Stimulated activated CD8-positive, alpha-beta memory T cell treated with anti-CD3 and anti-CD28 coated beads, Interleukin-15, amount 100 ng/mL, for 24 hours (primary cell): ENCODE results near the gene CRNKL1.

Experiments used
- DNase-seq: peaks from one replicate; pipeline ENCODE4 v3.0.0-alpha.2; 2020; ENCODE audit warnings: low read depth

Gene CRNKL1

DNA sequence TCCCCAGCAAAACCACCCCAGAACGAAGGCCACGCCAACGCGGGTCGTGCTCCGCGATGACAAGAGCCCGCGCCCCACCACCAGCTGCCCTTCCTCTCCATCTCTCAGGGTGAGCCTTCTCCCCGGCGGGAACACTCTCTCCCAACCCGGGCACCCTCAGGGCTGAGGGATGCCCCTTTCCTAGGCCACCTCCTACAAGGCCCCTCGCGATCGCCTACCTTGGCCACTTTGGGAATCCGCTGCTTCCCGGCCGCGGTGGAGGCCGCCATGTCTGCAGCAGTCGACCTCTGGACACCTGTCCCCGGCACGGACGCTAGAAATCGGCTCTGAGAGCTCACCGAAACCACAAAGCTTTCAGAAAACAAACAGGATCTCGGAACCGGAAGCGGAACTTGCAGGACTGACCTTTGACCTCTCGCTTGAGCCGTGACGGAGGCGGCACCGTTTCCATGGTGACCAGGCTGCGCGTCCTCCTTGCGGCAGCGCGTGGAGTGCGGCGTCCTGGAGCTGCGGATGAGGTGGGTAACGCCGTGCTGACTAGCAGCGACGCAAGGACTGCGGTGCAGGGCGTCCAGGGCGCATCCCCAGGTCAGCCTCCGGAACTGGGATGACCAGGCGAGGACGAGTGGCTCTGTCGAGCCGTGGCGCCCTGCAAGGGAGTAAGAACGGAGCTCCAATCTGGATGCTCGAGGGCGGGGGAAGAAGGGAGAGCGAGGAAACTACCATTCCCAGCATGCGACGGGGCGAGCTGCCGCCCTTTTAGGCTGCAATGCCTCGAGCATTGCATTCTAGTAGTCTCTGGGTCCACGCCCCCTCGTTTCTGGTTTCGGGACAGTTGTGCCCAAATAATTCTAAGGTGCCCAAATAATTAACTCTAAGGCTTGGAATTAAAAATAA, at the start of gene CRNKL1, which contains the start of gene CFAP61:
Gene CRNKL1 (minus strand): TSS at position 393 of the 897 bp plus-strand sequence. CDS start 124 bp downstream, at position 269.
Gene CFAP61 (plus strand): TSS at position 459 of the 897 bp plus-strand sequence. CDS start 4,122 bp downstream, outside the sequence.
- DNase-seq, result peak; percentile 92

DNA sequence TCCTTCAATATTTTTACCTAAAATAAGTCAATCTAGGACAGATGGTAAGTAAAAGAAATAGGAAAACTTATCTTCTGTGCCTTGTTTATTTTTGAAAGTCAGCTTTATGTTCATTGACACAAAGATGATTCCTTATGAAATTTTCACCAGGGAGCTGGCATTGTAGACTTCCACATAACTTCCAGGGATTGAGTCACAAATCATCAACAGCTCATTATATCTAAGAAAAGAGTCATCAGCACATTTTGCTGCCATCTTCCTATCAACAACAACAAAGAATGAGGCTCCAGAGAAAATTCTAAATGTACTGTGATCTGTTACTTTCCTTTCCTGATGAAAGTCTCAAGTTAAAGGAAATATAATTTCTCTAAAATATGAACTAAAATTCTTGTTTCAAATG, 48.6 kb upstream of the CRNKL1 start:
- DNase-seq, result no peak

DNA sequence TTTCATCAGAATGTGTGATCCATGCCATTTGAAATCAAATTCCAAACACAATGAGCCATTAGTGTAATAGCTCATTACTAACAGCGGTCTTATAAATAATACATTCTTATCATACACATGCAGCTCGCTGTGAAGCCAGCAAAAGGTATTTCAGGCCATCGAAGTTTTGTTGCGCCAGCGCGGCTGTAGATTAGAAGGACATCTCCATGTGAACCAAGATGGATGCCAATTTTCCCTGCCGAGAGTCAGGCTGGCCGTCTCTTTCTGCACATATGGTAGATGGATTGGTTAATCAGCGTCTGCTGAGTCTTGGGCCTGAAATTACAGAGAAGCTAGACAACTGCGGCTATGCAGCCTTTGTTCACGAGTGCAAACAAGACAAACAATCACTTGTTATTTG, 44.2 kb upstream of the CRNKL1 start:
- DNase-seq, result no peak

DNA sequence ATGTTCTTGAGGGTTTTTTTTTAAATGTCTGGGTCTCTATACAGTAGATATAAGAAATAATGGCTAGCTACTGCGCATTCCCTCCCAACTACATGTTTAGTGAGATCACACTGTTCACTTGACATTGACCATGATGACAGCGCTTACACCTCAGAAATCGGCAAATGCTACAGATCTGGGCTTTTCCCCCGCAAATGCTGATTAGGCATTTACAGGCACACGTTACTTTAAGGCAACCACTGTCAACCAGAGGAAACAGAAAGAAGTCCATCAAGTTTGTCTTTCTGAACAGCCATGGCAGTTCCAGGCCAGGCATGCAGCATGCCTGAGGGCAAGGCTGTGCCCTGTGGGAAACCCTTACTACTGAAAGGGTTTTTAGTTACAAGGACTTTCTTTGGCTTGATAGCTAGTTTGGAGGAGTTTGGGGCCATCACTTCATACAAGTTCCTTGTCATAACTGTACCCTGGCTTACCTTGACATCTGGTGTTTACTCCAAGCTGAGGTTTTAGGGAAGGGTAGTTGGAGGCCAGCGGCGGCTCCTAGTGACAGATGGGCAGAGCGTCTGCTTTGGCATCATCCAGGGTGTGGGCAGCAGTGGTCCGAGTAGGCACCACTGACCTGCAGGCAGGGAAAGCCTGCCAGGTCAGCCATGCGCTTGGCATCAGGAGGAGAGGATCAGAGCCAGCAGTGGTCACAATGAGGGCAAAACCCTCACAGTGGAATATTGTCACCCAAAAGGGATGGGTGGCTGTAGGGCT, 43.0 kb upstream of the CRNKL1 start:
- no peak for DNase-seq

DNA sequence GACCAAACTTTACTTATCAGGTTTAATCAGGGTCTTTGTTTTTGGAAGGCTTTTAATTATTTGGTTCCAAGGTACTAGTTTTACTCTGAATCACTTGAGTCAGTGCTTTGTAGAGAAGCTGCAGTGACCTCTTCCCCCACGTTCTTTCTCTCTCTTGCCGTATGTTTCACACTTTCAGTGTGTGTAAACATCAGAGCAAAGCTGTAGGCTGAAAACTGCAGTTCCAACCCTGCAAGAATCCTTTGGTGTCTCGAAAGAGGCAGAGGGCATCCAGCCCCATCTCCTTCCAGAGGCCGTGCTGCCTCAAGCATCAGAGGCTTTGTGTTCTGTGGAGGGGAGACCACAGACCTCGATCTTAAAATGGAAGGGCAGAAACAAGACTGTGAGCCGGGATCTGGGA, 42.1 kb upstream of the CRNKL1 start:
- no peak for DNase-seq

DNA sequence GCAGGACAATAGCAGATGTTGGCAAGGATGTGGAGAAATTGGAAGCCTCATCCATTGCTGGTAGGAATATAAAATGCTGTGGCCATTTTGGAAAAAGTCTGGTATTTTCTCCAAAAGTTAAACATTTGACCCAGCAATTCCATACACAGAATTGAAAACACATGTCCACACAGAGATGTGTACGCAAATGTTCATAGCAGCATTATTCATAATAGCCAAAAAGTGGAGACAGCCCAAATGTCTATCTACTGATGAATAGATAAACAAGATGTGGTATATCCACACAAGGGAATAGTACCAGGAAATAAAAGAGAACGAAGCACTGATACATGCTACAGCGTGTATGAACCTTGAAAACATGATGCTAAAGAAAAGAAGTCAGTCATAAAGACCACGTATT, 40.6 kb upstream of the CRNKL1 start:
- DNase-seq, result no peak

DNA sequence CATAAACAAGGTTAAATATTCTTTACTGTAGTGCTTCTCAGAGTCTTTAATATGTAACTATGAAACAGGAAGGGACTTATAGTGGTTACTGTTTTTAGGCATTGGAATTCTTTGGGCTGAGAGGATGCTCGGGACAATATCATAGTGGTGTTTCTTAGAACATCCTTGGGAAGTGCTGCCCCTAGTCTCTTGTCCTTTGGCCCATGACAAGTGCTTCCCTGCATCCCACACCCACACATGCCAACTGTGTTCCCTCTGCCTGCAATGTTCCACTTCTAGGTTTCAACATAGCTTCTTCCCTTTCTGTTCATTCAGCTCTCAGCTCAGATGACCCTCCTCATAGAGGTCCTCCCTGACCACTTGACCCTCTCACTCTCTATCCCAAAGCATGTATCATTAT, 37.7 kb upstream of the CRNKL1 start:
- DNase-seq, result no peak

DNA sequence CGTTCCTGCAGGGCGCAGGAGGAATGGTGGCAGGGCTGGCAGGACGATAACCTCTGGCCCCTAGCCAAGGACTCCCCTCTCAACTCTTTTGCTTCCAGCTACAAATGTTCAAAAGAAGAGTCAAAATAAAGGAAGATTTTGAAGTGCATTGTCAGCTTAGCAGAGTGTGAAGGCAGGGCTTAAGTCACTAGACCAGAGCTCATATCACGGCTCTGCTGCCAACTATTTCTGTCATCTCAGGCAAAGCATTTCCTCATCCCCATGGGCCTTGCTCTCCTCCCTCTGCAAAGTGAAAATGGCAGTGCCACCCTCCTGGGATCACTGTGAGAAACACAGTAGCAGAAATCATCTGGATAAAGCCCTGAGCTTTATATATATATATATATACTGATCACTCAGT, 36.8 kb upstream of the CRNKL1 start:
- no peak for DNase-seq

DNA sequence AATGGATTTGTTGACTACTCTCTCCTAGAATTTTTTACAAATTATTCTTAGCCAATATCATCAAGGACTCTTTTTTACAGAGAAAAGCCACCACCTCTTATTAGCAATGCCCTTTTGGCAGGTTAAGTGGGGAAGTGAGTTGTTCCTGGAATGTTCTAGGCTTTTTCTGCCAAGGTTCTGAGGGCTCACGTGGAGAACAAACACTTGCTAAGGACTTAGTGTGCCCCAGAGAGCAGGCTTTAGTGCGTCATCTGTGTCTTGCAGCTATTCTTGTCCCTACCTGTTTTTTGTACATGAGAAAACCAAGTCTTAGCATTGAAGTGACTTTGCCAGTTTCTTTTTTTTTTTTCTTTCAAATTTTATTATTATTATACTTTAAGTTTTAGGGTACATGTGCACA, 33.5 kb upstream of the CRNKL1 start:
- DNase-seq, result no peak

DNA sequence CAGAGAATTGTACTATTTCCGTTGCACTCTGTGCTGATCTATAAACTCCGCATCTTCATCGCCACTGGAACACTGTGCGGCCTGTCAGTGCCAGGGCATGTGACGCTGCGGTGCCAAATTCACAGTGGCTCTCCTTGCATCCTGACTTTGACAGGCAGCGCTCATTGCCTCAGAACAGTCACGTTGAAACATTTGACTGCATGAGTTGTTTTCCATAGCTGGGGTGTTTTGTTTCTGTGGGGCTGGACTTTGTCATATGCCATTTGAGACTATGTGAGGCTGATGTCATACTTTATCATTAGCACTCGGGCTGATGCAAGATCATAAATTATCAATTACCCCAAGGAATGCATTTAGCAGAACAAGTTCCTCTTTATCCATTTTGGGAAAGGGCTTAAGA, 32.8 kb upstream of the CRNKL1 start:
- no peak for DNase-seq

DNA sequence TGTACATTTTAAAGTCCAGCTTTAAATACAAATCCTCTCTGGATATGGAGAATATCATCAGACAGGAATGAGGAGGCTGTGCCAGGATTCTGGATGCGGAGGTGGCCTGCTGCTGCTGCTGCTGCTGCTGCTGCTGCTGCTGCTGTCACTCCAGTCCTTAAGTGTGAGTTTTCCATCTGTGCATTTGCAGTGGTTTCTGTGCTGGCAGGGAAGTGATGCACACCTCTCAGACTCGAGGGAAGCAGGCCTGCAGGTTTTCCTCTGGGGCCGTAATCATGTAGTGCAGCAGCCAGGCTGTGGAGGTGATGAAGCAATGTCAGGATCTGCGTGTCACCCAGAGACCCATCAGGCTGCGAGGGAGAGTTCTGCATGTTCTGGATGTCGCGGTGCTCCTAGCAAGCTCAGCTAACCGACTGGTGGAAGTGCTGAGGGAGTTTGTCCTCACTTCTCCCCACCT, 32.1 kb upstream of the CRNKL1 start:
- DNase-seq, result no peak

DNA sequence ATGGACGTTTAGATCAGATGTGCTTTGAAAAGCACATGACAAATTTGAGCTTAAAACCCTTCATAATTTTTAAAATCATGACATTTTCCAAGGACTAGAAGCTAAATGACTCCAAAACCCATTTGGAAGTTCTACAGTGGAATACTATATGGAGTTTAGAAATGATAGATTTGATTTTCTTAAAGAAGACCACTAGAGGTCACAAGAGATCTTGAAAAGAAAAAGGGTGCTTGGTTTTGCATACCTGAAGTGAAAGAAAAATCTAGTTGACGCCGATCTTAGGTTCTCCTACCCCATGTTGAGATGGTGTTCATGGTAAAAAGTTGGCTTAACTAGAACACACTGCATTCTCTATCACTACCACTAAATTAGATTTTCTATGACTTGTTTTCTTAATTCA, 31.5 kb upstream of the CRNKL1 start:
- DNase-seq, result no peak

DNA sequence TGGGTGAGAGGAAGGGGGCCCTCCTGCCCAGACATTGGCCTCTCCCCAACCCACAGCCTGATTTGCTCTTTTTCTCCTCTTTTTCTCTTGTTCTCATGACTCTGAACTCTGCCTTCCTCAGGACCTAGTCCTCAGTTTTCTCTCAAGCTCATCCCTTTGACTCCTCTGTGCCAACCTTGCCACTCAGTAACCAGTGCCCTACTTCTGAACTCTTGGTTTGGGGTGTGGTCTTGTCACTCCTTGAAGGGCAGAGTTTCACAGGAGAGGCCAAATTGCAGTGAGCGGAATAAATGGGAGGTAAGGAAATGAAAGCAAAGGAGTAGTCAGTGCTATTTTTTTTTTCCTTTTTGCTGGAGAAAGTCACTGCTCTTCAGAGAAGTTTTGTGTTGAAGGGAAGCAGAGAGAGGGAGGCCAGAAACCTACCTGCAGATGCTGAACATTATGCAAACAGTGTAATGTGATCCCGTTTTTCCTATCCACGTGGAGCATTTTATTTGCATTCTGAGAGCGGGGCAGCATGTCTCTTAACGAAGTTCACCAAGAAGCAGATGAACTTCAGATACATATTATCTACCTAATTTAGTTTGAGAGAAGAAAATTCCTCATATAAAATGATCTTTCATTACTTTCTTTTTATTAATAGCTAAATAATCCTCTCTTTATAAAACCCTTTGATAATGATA, 27.0 kb upstream of the CRNKL1 start:
- no peak for DNase-seq

DNA sequence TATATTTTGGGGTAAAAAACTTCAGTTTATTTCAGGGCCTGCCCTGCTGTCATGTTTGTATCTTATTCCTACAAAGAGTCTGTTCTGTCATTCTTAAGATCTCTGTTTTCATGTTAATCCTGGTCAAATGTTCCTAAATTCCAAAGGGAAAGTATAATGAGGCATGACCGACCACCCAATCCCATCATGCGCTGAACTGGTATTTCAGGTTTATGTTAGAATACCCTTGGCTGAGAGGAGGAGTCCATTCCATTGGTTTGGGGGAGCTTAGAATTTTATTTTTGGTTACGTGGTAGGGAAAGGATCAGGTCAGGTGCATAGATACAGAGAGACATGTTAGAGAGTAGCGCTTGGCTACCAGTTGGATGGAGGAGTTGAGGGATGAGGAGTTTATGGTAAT, 25.8 kb upstream of the CRNKL1 start:
- DNase-seq, result no peak

DNA sequence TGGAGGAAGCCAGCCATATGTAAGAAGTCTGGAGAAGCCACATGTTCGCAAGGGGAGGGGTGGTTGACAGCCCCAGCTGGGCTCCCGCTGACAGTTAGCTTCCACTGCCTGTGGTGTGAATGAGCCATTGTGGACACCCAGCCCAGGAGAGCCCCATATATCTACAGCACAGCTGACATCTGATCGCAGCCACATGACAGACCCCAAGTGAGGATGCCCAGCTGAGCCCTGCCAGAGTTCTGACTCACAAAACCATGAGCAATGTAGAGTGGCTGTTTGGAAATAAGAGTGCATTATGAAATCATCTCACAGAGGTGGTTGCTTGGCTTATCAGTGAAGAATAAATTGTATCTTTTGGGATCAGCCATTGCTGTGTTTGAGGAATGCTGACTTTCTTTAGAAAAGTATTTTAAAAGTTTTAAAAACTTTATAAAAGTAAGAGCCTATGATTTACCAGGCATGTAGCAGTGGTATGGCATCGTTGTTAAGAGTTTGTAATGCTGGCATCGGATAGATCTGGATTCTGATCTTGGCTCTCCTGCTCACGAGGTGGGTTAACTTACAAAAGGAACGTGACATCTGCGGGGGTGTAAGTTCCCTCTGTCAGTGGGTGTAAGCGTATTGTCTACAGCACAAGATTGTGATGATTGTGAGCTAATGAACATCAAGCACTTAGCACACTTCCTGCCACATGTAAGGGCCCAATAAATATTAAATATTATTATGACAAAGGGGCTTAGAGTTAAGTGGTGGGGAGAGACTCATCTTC, 24.2 kb upstream of the CRNKL1 start:
- no peak for DNase-seq

DNA sequence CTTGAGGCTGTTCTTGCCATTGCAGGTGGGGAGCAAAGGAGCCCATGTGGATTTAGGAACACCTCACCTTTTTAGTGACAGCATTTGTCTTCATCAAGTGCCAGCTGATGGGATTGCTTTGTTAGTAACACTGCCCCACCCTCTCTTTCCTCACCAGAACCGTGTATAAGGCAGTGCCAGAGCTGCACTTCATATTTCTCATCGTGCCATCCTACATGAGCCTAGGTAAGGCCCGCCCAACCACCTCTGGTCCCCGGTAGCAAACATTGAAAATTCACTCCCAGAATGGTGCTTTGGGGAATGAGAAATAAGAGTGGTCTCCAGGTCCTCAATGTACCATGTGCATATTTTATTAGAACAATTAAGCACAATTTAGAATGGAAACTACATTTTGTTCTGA, 22.8 kb upstream of the CRNKL1 start:
- no peak for DNase-seq

DNA sequence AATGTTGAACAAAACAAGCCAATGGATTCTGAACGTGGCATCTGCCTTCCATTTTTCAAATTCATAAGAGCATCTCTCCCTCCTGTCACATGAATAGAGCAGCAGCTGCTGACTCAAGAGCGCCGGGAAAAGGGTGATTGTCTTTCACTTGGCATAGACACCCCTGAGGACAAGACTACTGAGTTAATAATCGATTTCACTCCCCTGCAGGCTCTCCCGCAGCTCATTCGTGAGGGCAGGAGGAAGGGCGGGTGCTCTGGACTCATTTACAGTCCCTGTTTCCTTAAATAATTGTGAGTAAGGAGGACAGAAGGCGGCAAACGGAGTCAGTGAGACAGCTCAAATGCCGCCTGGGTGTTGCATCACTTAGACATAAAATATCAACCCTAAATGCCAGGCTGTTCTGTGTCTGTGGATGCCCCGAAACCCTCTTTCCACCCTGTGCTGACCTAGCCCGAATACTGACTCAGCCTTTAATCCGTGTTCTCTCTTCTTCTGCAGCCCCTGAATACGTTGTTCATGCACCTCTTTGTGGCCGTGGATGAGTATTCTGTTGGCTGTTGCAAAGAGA, 21.6 kb upstream of the CRNKL1 start:
- no peak for DNase-seq

DNA sequence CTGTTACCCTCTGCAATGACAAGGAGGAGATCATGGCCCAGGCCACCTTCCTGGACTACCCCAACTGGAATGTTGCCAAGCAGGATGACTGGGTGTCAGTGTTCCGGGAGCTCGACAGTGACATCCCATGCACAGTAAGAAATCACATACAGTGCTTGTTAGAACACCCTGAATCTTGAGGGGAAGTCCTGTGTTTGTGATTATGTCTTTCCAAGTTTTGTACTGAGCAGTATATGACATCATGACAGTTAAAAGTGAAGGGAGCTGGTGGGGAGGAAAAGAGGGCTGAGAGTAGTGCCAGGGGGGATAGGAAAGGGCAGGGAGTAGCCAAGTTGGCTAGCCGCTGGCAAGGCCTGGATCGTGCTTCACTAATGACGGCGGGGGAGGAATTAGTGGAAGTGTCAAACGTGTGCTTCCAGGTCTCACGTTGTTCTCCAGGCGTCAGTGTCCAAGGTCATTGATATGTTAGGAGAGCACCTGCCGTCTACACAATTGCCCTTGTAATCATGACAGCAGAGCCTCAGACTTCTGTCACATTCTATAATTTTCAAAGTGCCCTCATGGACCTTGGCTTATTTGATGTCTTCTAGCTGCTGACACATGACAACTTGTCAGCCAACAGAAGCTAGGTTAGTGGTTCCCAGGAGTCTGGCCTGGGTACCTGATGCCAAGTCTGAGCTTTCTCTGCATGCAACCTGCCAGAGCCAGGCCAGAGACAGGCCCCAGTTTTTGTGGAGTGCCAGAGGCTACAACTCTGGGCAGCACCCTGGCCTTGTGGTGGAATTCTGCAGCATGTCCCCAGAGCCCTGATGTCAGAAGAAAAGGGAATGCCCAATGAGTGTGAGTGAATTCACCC, 18.8 kb upstream of the CRNKL1 start:
- DNase-seq, result no peak

DNA sequence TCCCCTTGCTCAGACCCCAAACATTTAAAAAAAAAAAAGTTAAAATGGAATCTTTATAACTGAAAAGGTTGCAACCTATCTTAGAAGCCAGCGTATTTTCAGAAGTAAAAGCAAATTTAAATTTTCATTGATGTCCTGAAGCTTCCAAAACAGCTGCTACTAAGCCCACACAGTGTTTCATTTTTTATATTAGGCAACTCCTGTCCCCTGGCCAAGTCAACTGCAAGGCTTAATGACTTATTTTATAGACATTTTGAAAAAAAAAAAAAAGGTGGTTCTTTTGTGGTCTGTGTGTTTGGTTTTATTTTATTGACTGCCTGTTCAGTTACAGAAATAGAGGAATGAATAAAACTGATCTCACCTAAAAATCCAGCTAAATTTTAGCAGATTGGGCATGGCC, 13.1 kb upstream of the CRNKL1 start:
- no peak for DNase-seq

DNA sequence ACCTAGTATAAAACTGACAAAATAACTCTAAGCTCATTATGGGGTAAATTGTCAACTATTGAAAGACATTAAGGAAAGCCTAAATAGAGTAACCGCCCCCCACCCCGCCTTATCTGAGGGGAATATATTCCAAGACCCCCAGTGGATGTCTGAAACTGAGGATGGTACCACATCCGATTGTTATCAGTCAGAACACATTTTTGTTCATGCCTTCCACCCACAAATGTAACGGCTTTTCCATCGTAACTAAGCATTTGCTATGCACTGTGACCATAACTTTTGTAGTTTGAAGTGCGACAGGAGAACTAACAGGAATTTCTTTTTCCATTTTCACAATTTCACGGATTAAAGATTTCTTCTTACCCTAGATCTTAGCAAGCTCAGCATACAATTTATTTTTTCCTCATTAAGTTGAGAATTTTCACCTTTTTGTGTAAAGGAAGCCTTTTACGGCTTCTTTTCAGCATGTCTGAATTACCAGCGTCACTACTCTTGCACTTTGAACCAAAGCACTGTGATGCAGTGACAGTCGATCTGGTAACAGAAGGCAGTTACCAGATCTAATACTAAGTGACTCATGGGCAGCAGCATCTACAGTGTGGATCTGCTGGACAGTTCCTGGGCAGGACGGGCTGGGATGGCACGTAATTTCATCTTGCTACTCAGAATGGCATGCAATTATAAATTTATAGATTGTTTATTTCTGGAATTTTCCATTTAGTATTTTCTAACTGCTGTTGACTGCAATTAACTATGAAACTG, 11.9 kb upstream of the CRNKL1 start:
- DNase-seq, result no peak
